Caco-2 (cell line): ENCODE data around the gene KCNH2. TPM values are rescaled to one million over a fixed set of nuclear protein-coding genes. Genes with fewer than 3 reads are reported as not detected.

Experiments used
- BruUV-seq: library from RNA; stranded (reverse); fragments of 400-500 nt; replicated peaks from 2 replicates; lab custom pipeline; 2021; lab: Mats Ljungman, UMichigan
- CTCF ChIA-PET: fragments of 300-600 bp; sonication (Branson Sonifier 250); formaldehyde crosslinking; loops from one replicate; lab custom pipeline; 2022; ENCODE audit warnings: antibody characterized with exemption; lab: Charles Lee
- POLR2A ChIA-PET: fragments of 300-600 bp; sonication (Branson Sonifier 250); formaldehyde crosslinking; loops from one replicate; lab custom pipeline; 2022; ENCODE audit warnings: antibody characterized with exemption; lab: Charles Lee
- DNase-seq, 2 experiments: peaks; one replicate each; pipeline versions ENCODE4 v3.0.0 to v3.0.0-alpha.2; 2020 to 2022
- H3K27me3 ChIP-seq: replicated peaks from 2 replicates; pipeline ENCODE4 v1.6.0; 2011; ENCODE audit warnings: low read length; ENCODE audit not compliant: control insufficient read depth, insufficient read depth
- H3K36me3 ChIP-seq: 2 replicates; pipeline ENCODE4 v1.5.1; 2011; ENCODE audit warnings: low read length; ENCODE audit not compliant: control insufficient read depth, insufficient read depth
- H3K4me1 ChIP-seq: fragments of 250-450 bp; sonication (Bioruptor Pico); 2 replicates; pipeline ENCODE4 v1.5.1; 2020; ENCODE audit warnings: mild to moderate bottlenecking
- H3K4me3 ChIP-seq: 2 replicates; pipeline ENCODE4 v1.5.1; 2011; ENCODE audit warnings: low read depth, mild to moderate bottlenecking, control low read depth, low read length
- H3K9me3 ChIP-seq: fragments of 250-450 bp; sonication (Bioruptor Pico); 2 replicates; pipeline ENCODE4 v1.5.1; 2020; ENCODE audit warnings: mild to moderate bottlenecking, moderate library complexity
- H3K27ac Mint-ChIP-seq: one replicate; pipeline ENCODE4 v1.8.0; 2022; ENCODE audit warnings: mixed read lengths; ENCODE audit not compliant: unreplicated experiment
- H3K27me3 Mint-ChIP-seq: one replicate; pipeline ENCODE4 v1.8.0; 2022; ENCODE audit warnings: mixed read lengths; ENCODE audit not compliant: insufficient read depth, unreplicated experiment
- H3K36me3 Mint-ChIP-seq: one replicate; pipeline ENCODE4 v1.8.0; 2022; ENCODE audit warnings: mild to moderate bottlenecking, mixed read lengths; ENCODE audit not compliant: insufficient read depth, unreplicated experiment
- H3K4me1 Mint-ChIP-seq: one replicate; pipeline ENCODE4 v1.8.0; 2022; ENCODE audit warnings: low read depth, mixed read lengths; ENCODE audit not compliant: unreplicated experiment
- H3K4me3 Mint-ChIP-seq: one replicate; pipeline ENCODE4 v1.8.0; 2022; ENCODE audit warnings: mild to moderate bottlenecking, moderate library complexity, mixed read lengths; ENCODE audit not compliant: unreplicated experiment
- H3K9me3 Mint-ChIP-seq: one replicate; pipeline ENCODE4 v1.8.0; 2022; ENCODE audit warnings: mixed read lengths; ENCODE audit not compliant: unreplicated experiment
- CTCF ChIP-seq, 2 experiments: fragments of 200-600 bp in 1 of 2; IDR thresholded peaks; 1 replicate in 1 of 2; 2 replicates in 1 of 2; pipeline versions ENCODE4 v1.5.1 to v1.8.0; 2011 to 2022; ENCODE audit warnings: antibody characterized with exemption in 1 of 2, control low read depth in 1 of 2, inconsistent platforms in 1 of 2, low read depth in 1 of 2, low read length in 1 of 2, mild to moderate bottlenecking in 1 of 2, moderate library complexity in 1 of 2; ENCODE audit not compliant: insufficient read depth in 1 of 2, severe bottlenecking in 1 of 2, unreplicated experiment in 1 of 2
- intact Hi-C: fragments of 100-400 bp; cut with micrococcal nuclease; formaldehyde crosslinking; loops from one replicate; pipeline ENCODE4 v1.10.0; 2022; ENCODE audit not compliant: unreplicated experiment
- total RNA-seq: library from RNA; stranded (reverse); gene quantifications from 2 replicates; pipeline ENCODE4 v1.2.3, GENCODE V29; 2022

The KCNH2 gene
- total RNA-seq, 1 experiment from 2014 or later, result 0.66 TPM

GRCh38 chr7:150954201-150954985 is 23.7 kb downstream of the KCNH2 start:
- ChIA-PET POLR2A (interaction anchor here (0.6 kb wide), 1 partner anchor 17 kb away, joined by 5 read pairs; no protein-coding TSS in a partner anchor), CTCF (no interaction called here)
- no peaks in the 10 kb centered on the region for H3K9me3 Mint-ChIP-seq
- peaks cover 9% of the 10 kb centered on the region for H3K27me3 Mint-ChIP-seq
- H3K36me3 Mint-ChIP-seq, result no peaks in the 10 kb centered on the region
- no peak overlapping the region for H3K27ac Mint-ChIP-seq
- no TSS peak for BruUV-seq
- Histone ChIP-seq H3K36me3 (no peaks in the 10 kb centered on the region), H3K9me3 (no peaks in the 10 kb centered on the region), H3K4me3 (no peak overlapping the region), H3K27me3 (no peaks in the 10 kb centered on the region), H3K4me1 (no peaks in the 10 kb centered on the region)
- no peaks in the 10 kb centered on the region for H3K4me1 Mint-ChIP-seq
- TF ChIP-seq CTCF (IDR thresholded peaks at IDR 0.05; ENCODE audit: insufficient read depth in 1 of 2, low read depth in 1 of 2, low read length in 1 of 2, severe bottlenecking in 1 of 2, unreplicated experiment in 1 of 2), result no peak
- no peak for DNase-seq
- intact Hi-C loops, result no loop called here
- no peak overlapping the region for H3K4me3 Mint-ChIP-seq

GRCh38 chr7:150953061-150953997 is 24.8 kb downstream of the KCNH2 start:
- TF ChIP-seq CTCF (IDR thresholded peaks at IDR 0.05; ENCODE audit: insufficient read depth in 1 of 2, low read depth in 1 of 2, low read length in 1 of 2, severe bottlenecking in 1 of 2, unreplicated experiment in 1 of 2), result no peak
- Mint-ChIP-seq H3K36me3 (no peaks in the 10 kb centered on the region), H3K9me3 (no peaks in the 10 kb centered on the region), H3K4me3 (no peak overlapping the region), H3K27ac (no peak overlapping the region), H3K27me3 (peaks cover 10% of the 10 kb centered on the region), H3K4me1 (no peaks in the 10 kb centered on the region)
- no peaks in the 10 kb centered on the region for H3K4me1 ChIP-seq
- no peaks in the 10 kb centered on the region for H3K27me3 ChIP-seq
- BruUV-seq, result no TSS peak
- no peak overlapping the region for H3K4me3 ChIP-seq
- ChIA-PET POLR2A (no interaction called here), CTCF (no interaction called here)
- no peak for DNase-seq
- no peaks in the 10 kb centered on the region for H3K9me3 ChIP-seq
- intact Hi-C loops, result no loop called here
- H3K36me3 ChIP-seq, result no peaks in the 10 kb centered on the region

GRCh38 chr7:150952331-150953050 is 25.6 kb downstream of the KCNH2 start:
- no peaks in the 10 kb centered on the region for H3K9me3 Mint-ChIP-seq
- H3K4me1 Mint-ChIP-seq, result no peaks in the 10 kb centered on the region
- no peaks in the 10 kb centered on the region for H3K36me3 Mint-ChIP-seq
- DNase-seq, result no peak
- POLR2A ChIA-PET, result no interaction called here
- intact Hi-C loops, result no loop called here
- CTCF ChIA-PET, result no interaction called here
- H3K4me3 Mint-ChIP-seq, result no peak overlapping the region
- no TSS peak for BruUV-seq
- TF ChIP-seq CTCF (IDR thresholded peaks at IDR 0.05; ENCODE audit: insufficient read depth in 1 of 2, low read depth in 1 of 2, low read length in 1 of 2, severe bottlenecking in 1 of 2, unreplicated experiment in 1 of 2), result no peak
- peaks cover 10% of the 10 kb centered on the region for H3K27me3 Mint-ChIP-seq
- Histone ChIP-seq H3K36me3 (no peaks in the 10 kb centered on the region), H3K4me1 (no peaks in the 10 kb centered on the region), H3K27me3 (no peaks in the 10 kb centered on the region), H3K9me3 (no peaks in the 10 kb centered on the region), H3K4me3 (no peak overlapping the region)
- H3K27ac Mint-ChIP-seq, result no peak overlapping the region
